ENCODE measurements around the gene JUN. TPM values are rescaled to one million over a fixed set of nuclear protein-coding genes. Genes with fewer than 3 reads are reported as not detected.

Gene JUN
- total RNA-seq, 1 experiment from 2014 or later: 14.2 TPM

- H2BK5ac ChIP-seq (ENCODE audit: insufficient read length, low read length): no peak overlapping the region
- H3K14ac ChIP-seq (ENCODE audit: insufficient read depth, low read length): no peak overlapping the region
- H3K4me3 Mint-ChIP-seq: no peak overlapping the region
- no peak overlapping the region for H2AK5ac ChIP-seq (ENCODE audit: insufficient read length, low read length)
- no peak for TF ChIP-seq CTCF (conservative IDR thresholded peaks at IDR 0.05)
- no peak overlapping the region for H3T11ph ChIP-seq (ENCODE audit: low read length)
- H2BK15ac ChIP-seq (ENCODE audit: low read depth, low read length): no peak overlapping the region
- H4K5ac ChIP-seq (ENCODE audit: insufficient read length, low read depth, low read length): no peak overlapping the region
- no peak overlapping the region for H4K91ac ChIP-seq (ENCODE audit: insufficient read length, low read depth, low read length)
- no peak overlapping the region for H2BK12ac ChIP-seq (ENCODE audit: insufficient read length, low read depth, low read length)
- H3K27me3 ChIP-seq (ENCODE audit: insufficient read depth, low read length): no peaks in the 10 kb centered on the region
- H3K79me2 ChIP-seq (ENCODE audit: insufficient read depth, low read length): no peaks in the 10 kb centered on the region
- no peak overlapping the region for H3K27ac ChIP-seq (ENCODE audit: insufficient read length, low read depth, low read length)
- no peaks in the 10 kb centered on the region for H3K4me1 ChIP-seq (ENCODE audit: insufficient read depth, low read length)
- no peak overlapping the region for H4K8ac ChIP-seq (replicated peaks; ENCODE audit: insufficient read length, low read depth, low read length)
- no peak overlapping the region for H3K4me2 ChIP-seq (ENCODE audit: insufficient read depth, insufficient read length, low read length)
- no peak overlapping the region for H2AFZ ChIP-seq (ENCODE audit: low read length)
- H3K56ac ChIP-seq (ENCODE audit: insufficient read length, low read depth, low read length): no peak overlapping the region
- no peak overlapping the region for H3K18ac ChIP-seq (ENCODE audit: insufficient read length, low read depth, low read length)
- H3K23ac ChIP-seq (ENCODE audit: insufficient read length, low read depth, low read length): no peak overlapping the region
- no CpG with 5 or more reads among the region's 6 CpGs for WGBS (ENCODE audit: extremely low coverage, insufficient read length, low lambda C conversion rate)
- no peak overlapping the region for H2BK20ac ChIP-seq (ENCODE audit: low read depth, low read length, poor library complexity, severe bottlenecking)
- H4K20me1 ChIP-seq (ENCODE audit: control insufficient read depth, insufficient read depth, insufficient read length): no peaks in the 10 kb centered on the region
- H3K9me3 ChIP-seq (ENCODE audit: control insufficient read depth, low read depth, low read length): no peaks in the 10 kb centered on the region
- no peaks in the 10 kb centered on the region for H3K36me3 Mint-ChIP-seq (ENCODE audit: insufficient read depth in 1 of 3, low read depth in 3 of 3)
- H3K27me3 Mint-ChIP-seq (ENCODE audit: low read depth): no peaks in the 10 kb centered on the region; the same call in 1 of the 2 replicates
- H3K23me2 ChIP-seq (ENCODE audit: insufficient read length, low read depth, low read length, poor library complexity, severe bottlenecking): no peaks in the 10 kb centered on the region
- H3K27ac Mint-ChIP-seq: no peak overlapping the region
- 0 out of 4 replicates have a peak, but pooled peaks cover 0 to 2% of the 10 kb centered on the region in 2 experiments for H3K4me1 Mint-ChIP-seq
- no peak overlapping the region for H3K9ac ChIP-seq (ENCODE audit: extremely low read depth, insufficient read length, low read length)
- no peaks in the 10 kb centered on the region for H3K9me3 Mint-ChIP-seq
- H2BK120ac ChIP-seq (ENCODE audit: low read depth, low read length, poor library complexity, severe bottlenecking): no peak overlapping the region
- DNase-seq: no peak
- no peak overlapping the region for H3K4ac ChIP-seq (ENCODE audit: low read depth, low read length)
- no peaks in the 10 kb centered on the region for H3K79me1 ChIP-seq (ENCODE audit: insufficient read depth, low read depth, low read length, poor library complexity, severe bottlenecking)
These were observed 28.4 kb downstream of the JUN start for GRCh38 chr1:58755468-58755872.

Measured in H9 (cell line).